Naive B cell (primary cell): Measurements from ENCODE around the gene BIK. TPM values are rescaled to one million over a fixed set of nuclear protein-coding genes. Genes with fewer than 3 reads are reported as not detected.
"Not testable (repeated sequence)": the region's sequence is repeated elsewhere in the genome, so short reads cannot be mapped to it uniquely, and the experiment has no call there.

Experiments
- ATAC-seq, 2 donors: fragments of 150-1000 bp; cut with Tn5 transposase; 2 replicates each; pipeline ENCODE4 v1.10.0; 2021; ENCODE audit warnings: low read depth in 2 of 2, mild to moderate bottlenecking in 2 of 2, moderate library complexity in 2 of 2
- DNase-seq: peaks from one replicate; pipeline ENCODE4 v3.0.0; 2022
- H3K27ac Mint-ChIP-seq, 6 donors: one replicate each; pipeline ENCODE4 v1.8.0; 2020 to 2022; ENCODE audit warnings: mild to moderate bottlenecking in 6 of 6, mixed read lengths in 6 of 6, moderate library complexity in 5 of 6, inconsistent platforms in 2 of 6
- H3K27me3 Mint-ChIP-seq, 3 donors: one replicate each; pipeline ENCODE4 v1.8.0; 2021 to 2022; ENCODE audit warnings: mixed read lengths in 3 of 3, mild to moderate bottlenecking in 1 of 3
- H3K36me3 Mint-ChIP-seq, 2 donors: one replicate each; pipeline ENCODE4 v1.8.0; 2020 to 2022; ENCODE audit warnings: mixed read lengths in 2 of 2, inconsistent platforms in 1 of 2, mild to moderate bottlenecking in 1 of 2
- H3K4me1 Mint-ChIP-seq, 3 donors: one replicate each; pipeline ENCODE4 v1.8.0; 2020 to 2022; ENCODE audit warnings: mixed read lengths in 3 of 3, inconsistent platforms in 1 of 3, mild to moderate bottlenecking in 1 of 3, moderate library complexity in 1 of 3
- H3K4me3 Mint-ChIP-seq, 8 donors: one replicate each; pipeline ENCODE4 v1.8.0; 2020 to 2022; ENCODE audit warnings: mild to moderate bottlenecking in 8 of 8, mixed read lengths in 8 of 8, moderate library complexity in 8 of 8, inconsistent platforms in 2 of 8
- H3K9me3 Mint-ChIP-seq, 7 donors: one replicate each; pipeline ENCODE4 v1.8.0; 2020 to 2022; ENCODE audit warnings: mixed read lengths in 7 of 7, mild to moderate bottlenecking in 5 of 7, inconsistent platforms in 2 of 7, moderate library complexity in 1 of 7
- polyA plus RNA-seq, 6 donors: library from polyadenylated mRNA; unstranded; fragments of 300-500 nt; fragmentation: Illumina TruSeq; gene quantifications; one replicate each; pipeline ENCODE4 v1.2.3, GENCODE V29; 2021; ENCODE audit warnings: low read depth in 6 of 6

The BIK gene
- polyA plus RNA-seq, 6 donors from 2014 or later: 0.49 to 0.86 (median 0.78) TPM; not detected in 3

- peak overlapping the region in 1 of 8 donors; percentile 27 for H3K4me3 Mint-ChIP-seq
- H3K27me3 Mint-ChIP-seq: no peaks in the 10 kb centered on the region
- H3K4me1 Mint-ChIP-seq: peaks cover 9 to 18% (median 12%) of the 10 kb centered on the region in 3 donors
- H3K36me3 Mint-ChIP-seq: peaks cover 0 to 7% of the 10 kb centered on the region in 2 donors
- DNase-seq (no peak), ATAC-seq (no peak)
- peaks cover 0 to 15% (median 9%) of the 10 kb centered on the region in 7 donors for H3K9me3 Mint-ChIP-seq
- H3K27ac Mint-ChIP-seq: no peak overlapping the region
Measured at GRCh38 chr22:43092085-43092484, 18.5 kb upstream of the BIK start.

GRCh38 chr22:43094085-43094484 is 16.5 kb upstream of the BIK start:
- H3K27ac Mint-ChIP-seq: no peak overlapping the region
- ATAC-seq (no peak), DNase-seq (no peak)
- peaks cover 3 to 11% (median 5%) of the 10 kb centered on the region in 3 donors for H3K4me1 Mint-ChIP-seq
- peaks cover 0 to 15% (median 9%) of the 10 kb centered on the region in 7 donors for H3K9me3 Mint-ChIP-seq
- H3K36me3 Mint-ChIP-seq: peaks cover 0 to 7% of the 10 kb centered on the region in 2 donors
- H3K27me3 Mint-ChIP-seq: no peaks in the 10 kb centered on the region
- peak overlapping the region in 1 of 8 donors; percentile 49 for H3K4me3 Mint-ChIP-seq

- H3K4me1 Mint-ChIP-seq: peaks cover 0 to 11% (median under 1%) of the 10 kb centered on the region in 3 donors
- no peak for DNase-seq
- H3K27me3 Mint-ChIP-seq: no peaks in the 10 kb centered on the region
- peaks cover 0 to 15% (median 9%) of the 10 kb centered on the region in 7 donors for H3K9me3 Mint-ChIP-seq
- peaks cover 0 to 7% of the 10 kb centered on the region in 2 donors for H3K36me3 Mint-ChIP-seq
- H3K4me3 Mint-ChIP-seq: peak overlapping the region in 1 of 8 donors; percentile 35
- ATAC-seq: no peak
- H3K27ac Mint-ChIP-seq: no peak overlapping the region
Measured at GRCh38 chr22:43094551-43094950, 16.0 kb upstream of the BIK start.

GRCh38 chr22:43096420-43096819 is 14.1 kb upstream of the BIK start:
- Mint-ChIP-seq H3K4me3 (no peak overlapping the region), H3K27me3 (peaks cover 0 to 6% (median 0%) of the 10 kb centered on the region in 3 donors), H3K27ac (no peak overlapping the region), H3K9me3 (peaks cover 0 to 15% (median 9%) of the 10 kb centered on the region in 7 donors), H3K4me1 (peaks cover 0 to 5% (median 0%) of the 10 kb centered on the region in 3 donors), H3K36me3 (peaks cover 0 to 7% of the 10 kb centered on the region in 2 donors)
- ATAC-seq: no peak
- no peak for DNase-seq

- DNase-seq (no peak), ATAC-seq (no peak)
- no peak overlapping the region for H3K27ac Mint-ChIP-seq
- no peak overlapping the region for H3K4me3 Mint-ChIP-seq
- peaks cover 0 to under 1% (median 0%) of the 10 kb centered on the region in 3 donors for H3K4me1 Mint-ChIP-seq
- H3K9me3 Mint-ChIP-seq: peaks cover 0 to 15% (median 9%) of the 10 kb centered on the region in 7 donors
- peaks cover 0 to 13% (median 4%) of the 10 kb centered on the region in 3 donors for H3K27me3 Mint-ChIP-seq
- peaks cover 0 to 7% of the 10 kb centered on the region in 2 donors for H3K36me3 Mint-ChIP-seq
Measured at GRCh38 chr22:43098356-43098755, 12.2 kb upstream of the BIK start.

- Mint-ChIP-seq H3K36me3 (peaks cover 0 to 7% of the 10 kb centered on the region in 2 donors), H3K27me3 (peaks cover 0 to 20% (median 10%) of the 10 kb centered on the region in 3 donors), H3K27ac (no peak overlapping the region), H3K9me3 (peaks cover 0 to 15% (median 9%) of the 10 kb centered on the region in 7 donors), H3K4me3 (no peak overlapping the region), H3K4me1 (peaks cover 0 to 8% (median 2%) of the 10 kb centered on the region in 3 donors)
- DNase-seq: no peak
- ATAC-seq: no peak
Measured at GRCh38 chr22:43099095-43099494, 11.5 kb upstream of the BIK start.

GRCh38 chr22:43100225-43100624 is 10.3 kb upstream of the BIK start:
- Mint-ChIP-seq H3K27me3 (peaks cover 0 to 26% (median 15%) of the 10 kb centered on the region in 3 donors), H3K4me3 (peak overlapping the region in 1 of 8 donors; percentile 45), H3K27ac (no peak overlapping the region), H3K36me3 (peaks cover 0 to 7% of the 10 kb centered on the region in 2 donors), H3K4me1 (peaks cover 0 to 9% (median 3%) of the 10 kb centered on the region in 3 donors), H3K9me3 (peaks cover 0 to 15% (median 9%) of the 10 kb centered on the region in 7 donors)
- DNase-seq: no peak
- no peak for ATAC-seq

- peaks cover 0 to 9% (median 3%) of the 10 kb centered on the region in 3 donors for H3K4me1 Mint-ChIP-seq
- no peak for ATAC-seq
- H3K4me3 Mint-ChIP-seq: no peak overlapping the region
Measured at GRCh38 chr22:43101306-43101705, 9.2 kb upstream of the BIK start.

GRCh38 chr22:43104056-43104625 is 6.4 kb upstream of the BIK start:
- not testable (repeated sequence) for DNase-seq, H3K27ac Mint-ChIP-seq, H3K4me3 Mint-ChIP-seq, ATAC-seq, H3K36me3 Mint-ChIP-seq, H3K9me3 Mint-ChIP-seq, H3K4me1 Mint-ChIP-seq
- H3K27me3 Mint-ChIP-seq: peaks cover 8 to 48% (median 27%) of the 10 kb centered on the region in 3 donors

More at GRCh38 chr22:43101306-43101705, 9.2 kb upstream of the BIK start:
- DNase-seq: no peak
- Mint-ChIP-seq H3K36me3 (no peaks in the 10 kb centered on the region), H3K27me3 (peaks cover 0 to 29% (median 17%) of the 10 kb centered on the region in 3 donors), H3K27ac (peak overlapping the region in 1 of 6 donors; percentile 63), H3K9me3 (peaks cover 0 to 9% (median 5%) of the 10 kb centered on the region in 7 donors)

GRCh38 chr22:43104950-43105349 is 5.6 kb upstream of the BIK start:
- ATAC-seq, H3K36me3 Mint-ChIP-seq, H3K27ac Mint-ChIP-seq, H3K4me1 Mint-ChIP-seq, H3K9me3 Mint-ChIP-seq, H3K4me3 Mint-ChIP-seq, DNase-seq: not testable (repeated sequence)
- H3K27me3 Mint-ChIP-seq: peaks cover 8 to 52% (median 27%) of the 10 kb centered on the region in 3 donors

GRCh38 chr22:43106302-43106701 is 4.2 kb upstream of the BIK start:
- peaks cover 15 to 53% (median 32%) of the 10 kb centered on the region in 3 donors for H3K27me3 Mint-ChIP-seq
- peaks cover 4 to 9% (median 7%) of the 10 kb centered on the region in 3 donors for H3K4me1 Mint-ChIP-seq
- H3K4me3 Mint-ChIP-seq: no peak overlapping the region
- H3K9me3 Mint-ChIP-seq: no peaks in the 10 kb centered on the region
- peak overlapping the region in 1 of 6 donors; percentile 87 for H3K27ac Mint-ChIP-seq
- DNase-seq: no peak
- no peaks in the 10 kb centered on the region for H3K36me3 Mint-ChIP-seq
- no peak for ATAC-seq

GRCh38 chr22:43109511-43109910 is 1.0 kb upstream of the BIK start:
- no peak for ATAC-seq
- Mint-ChIP-seq H3K4me1 (peaks cover 4 to 9% (median 7%) of the 10 kb centered on the region in 3 donors), H3K27ac (peak overlapping the region in 1 of 6 donors; percentile 66)

GRCh38 chr22:43109921-43110443 is 568 bp upstream of the BIK start:
- ATAC-seq (no peak), DNase-seq (no peak)
- H3K27me3 Mint-ChIP-seq: peaks cover 30 to 67% (median 39%) of the 10 kb centered on the region in 3 donors
- no peaks in the 10 kb centered on the region for H3K36me3 Mint-ChIP-seq
- peak overlapping the region; percentile 70 to 90 (median 86) for H3K4me3 Mint-ChIP-seq
- H3K4me1 Mint-ChIP-seq: peaks cover 6 to 12% (median 11%) of the 10 kb centered on the region in 3 donors
- no peak overlapping the region for H3K27ac Mint-ChIP-seq
- H3K9me3 Mint-ChIP-seq: no peaks in the 10 kb centered on the region

More at GRCh38 chr22:43109511-43109910, 1.0 kb upstream of the BIK start:
- peaks cover 27 to 65% (median 39%) of the 10 kb centered on the region in 3 donors for H3K27me3 Mint-ChIP-seq
- H3K4me3 Mint-ChIP-seq: peak overlapping the region in 5 of 8 donors; percentile 38 to 79 (median 56)
- no peak for DNase-seq
- H3K36me3 Mint-ChIP-seq: no peaks in the 10 kb centered on the region
- no peaks in the 10 kb centered on the region for H3K9me3 Mint-ChIP-seq
